HG03378 (cell line): Measurements from ENCODE around the gene RPL31.

Experiments
- ATAC-seq: cut with Tn5 transposase; IDR thresholded peaks from one replicate; pipeline ENCODE4 v1.9.1; 2021; ENCODE audit warnings: mild to moderate bottlenecking, moderate library complexity; ENCODE audit not compliant: unreplicated experiment

The RPL31 gene

DNA sequence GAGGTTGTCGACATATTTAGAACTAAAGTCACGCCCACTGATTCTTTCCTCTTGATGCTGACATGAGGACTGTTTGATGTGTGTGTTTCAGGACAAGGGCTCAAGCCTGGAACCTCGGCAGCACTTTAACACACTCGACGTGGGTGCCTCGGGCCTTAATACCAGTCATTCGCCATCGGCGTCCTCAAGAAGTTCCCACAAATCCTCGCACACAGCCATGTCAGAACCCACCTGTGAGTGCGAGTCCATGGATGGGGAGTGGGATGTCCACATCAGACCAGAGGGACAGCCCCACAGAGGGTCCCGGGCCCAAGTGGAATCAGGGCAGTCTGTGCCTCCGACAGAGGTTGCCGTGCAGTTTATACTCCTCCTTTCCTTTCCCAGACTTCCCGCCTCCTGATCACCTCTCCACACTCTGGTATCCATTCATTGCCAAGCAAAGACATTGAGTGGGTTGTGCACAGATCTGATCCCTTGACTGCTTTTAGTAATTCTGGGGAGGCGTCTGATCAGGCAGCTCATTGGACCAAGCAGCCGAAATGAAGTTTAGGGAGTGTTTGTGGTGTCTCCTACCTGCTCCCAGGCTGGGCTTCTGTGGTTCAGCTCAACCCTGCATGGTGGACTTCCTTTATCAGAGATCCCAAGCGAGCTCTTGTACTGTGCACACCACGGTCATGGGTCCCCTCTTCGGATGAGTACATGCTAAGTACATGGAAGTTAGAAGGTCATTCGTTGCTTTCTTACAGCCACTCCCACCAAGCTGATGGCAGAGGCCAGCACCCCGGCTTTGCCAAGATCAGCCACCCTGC lies 27.2 kb upstream of the RPL31 start:
- no peak for ATAC-seq

DNA sequence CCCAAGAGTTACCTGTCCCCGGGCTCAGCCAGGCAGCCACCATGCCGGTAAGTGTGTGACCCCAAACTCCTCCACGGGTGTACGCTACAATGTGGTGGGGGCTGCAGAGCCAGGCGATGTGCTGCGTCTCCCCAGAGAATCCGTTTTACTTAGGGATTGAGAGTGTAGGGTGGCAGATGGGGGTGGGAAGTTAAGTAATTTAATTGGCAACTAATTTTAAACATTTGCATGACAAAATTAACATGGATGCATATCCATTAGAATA lies 26.6 kb upstream of the RPL31 start:
- ATAC-seq, result no peak

DNA sequence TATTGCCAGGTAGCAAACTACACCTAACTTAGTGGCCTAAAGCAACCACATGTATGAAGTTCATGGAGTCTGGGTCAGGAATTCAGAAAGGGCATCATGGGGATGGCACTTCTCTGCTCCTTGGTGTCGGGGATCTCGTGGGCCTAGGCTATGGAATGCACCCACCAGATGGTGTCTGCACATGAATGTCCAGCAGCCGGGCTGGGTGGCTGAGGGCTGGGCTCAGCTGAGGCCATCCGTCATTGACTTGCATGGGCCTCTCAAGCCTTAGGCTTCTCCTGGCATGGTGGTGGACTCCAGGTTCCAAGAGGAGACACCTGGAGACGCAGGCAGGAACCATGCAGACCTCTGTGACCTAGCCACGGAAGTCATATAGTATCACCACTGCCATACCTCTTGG lies 26.0 kb upstream of the RPL31 start:
- ATAC-seq, result no peak

DNA sequence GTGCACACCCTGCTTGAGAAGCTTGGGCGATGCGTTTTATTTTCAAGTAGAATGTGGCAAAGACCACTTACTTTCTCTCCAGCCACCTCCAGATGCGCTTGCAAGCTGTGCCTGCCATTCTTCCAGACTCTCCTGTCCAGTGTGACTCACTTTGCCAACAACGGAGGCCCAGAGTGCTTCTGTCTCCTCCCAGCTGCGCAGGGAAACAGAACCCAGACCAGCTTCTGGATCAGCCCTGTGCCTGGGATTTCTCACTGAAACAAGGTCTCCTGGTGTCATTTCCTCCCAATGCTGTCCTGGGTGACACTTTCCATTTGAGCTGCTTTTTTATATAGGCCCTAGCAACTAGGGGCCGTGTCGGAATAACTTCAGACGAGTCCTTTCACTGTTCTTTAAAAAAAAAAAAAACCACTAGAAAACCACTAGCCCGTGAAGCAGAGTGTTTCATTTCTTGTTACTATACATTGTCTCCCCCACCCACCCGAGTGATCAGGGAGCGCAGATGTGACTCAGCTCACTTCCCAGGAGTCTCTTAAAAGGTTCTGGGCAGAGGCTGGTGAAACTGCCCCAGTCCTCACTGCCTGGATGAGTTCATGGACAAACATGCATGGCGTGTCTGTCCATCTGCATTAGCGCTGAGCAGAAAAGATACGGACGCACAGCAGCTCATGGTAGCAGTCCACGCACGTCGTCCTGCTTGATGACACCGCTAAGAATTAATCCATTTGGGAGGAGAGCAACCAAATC lies 25.3 kb upstream of the RPL31 start:
- ATAC-seq, result peak; percentile 71

DNA sequence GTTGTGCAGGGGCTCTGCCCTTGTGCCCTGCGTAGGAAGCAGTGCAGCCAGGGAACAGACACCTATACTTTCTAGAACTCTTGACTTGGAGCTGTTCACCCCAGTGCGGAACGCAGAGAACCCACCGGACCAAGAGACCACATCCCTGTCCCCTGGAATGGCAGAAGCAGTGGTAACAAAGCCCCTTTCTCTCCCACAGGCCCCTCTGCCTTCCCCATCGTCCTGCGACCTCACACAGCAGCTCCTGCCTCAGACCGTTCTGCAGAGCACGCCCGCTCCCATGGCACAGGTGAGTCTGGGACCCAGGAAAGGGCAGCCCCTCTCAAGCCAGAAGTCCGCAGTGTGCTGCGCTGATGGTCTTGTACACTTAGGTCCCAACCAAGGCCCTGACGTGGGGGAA lies 24.6 kb upstream of the RPL31 start:
- no peak for ATAC-seq

DNA sequence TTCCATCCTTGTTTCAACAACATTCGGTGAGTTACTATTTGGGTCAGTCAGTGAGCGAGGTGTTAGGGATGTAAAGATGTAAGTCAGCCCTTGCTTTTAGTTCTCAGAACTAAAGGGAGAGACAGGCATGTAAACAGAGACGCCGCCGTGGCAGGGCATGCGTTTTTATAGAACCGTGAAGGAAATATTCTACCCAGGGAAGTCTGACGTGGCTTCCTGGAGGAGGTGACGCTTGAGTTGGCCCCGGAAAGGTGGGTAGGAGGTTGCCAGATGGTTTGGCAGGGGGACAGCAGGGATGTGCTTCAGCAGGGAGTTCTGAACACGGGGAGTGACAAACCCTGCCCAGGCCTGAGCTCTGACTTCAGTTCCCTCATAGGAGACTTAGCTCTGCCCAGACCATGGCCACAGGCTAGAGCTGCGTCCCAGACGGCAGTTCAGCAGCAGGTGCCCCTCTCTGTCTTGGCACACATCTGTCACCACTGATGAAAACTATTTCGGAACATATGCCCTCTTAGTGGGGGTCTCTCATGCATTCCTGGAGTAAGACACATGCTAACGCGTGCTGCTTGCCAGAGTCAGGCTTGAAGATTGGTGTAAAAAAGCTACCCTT lies 23.4 kb upstream of the RPL31 start:
- no peak for ATAC-seq

DNA sequence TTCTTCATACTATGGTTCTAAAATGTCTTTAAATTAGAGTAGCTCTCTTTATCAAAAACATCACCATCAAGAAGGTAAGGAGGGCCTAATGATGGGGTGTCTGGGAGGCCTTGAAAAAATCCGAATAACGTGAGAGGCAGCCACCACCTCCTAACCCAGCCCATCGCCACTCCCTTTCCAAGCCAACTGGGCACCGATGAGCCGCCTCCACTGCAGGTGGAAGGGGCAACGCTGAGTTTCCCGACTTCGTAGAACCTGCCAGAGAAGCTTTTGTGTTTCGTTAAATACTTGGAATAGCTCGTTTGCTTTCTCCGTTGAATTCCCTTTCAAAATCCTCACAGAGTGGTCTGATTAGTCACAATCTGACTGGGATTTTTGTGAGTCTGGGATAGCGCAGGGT lies 22.0 kb upstream of the RPL31 start:
- no peak for ATAC-seq

DNA sequence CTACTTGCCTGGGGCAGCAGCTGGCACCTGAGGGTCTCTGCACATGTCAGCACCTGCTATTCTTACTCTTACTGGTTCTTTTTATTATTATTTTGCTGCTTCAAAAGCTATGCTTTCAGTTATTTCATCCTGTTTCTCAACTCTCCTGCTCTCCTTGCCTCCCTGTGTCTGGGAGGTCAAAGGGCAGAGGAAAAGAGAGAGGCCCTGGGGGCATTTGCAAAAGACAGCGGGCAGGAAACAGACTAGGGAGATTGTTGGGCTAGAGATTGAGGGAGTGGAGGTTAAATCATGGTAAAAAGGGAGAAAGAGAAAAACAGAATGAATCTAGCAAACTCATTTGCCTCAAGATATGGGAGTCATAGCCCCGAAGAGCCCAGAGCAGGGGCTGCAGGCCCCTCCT lies 21.1 kb upstream of the RPL31 start:
- ATAC-seq, result no peak

DNA sequence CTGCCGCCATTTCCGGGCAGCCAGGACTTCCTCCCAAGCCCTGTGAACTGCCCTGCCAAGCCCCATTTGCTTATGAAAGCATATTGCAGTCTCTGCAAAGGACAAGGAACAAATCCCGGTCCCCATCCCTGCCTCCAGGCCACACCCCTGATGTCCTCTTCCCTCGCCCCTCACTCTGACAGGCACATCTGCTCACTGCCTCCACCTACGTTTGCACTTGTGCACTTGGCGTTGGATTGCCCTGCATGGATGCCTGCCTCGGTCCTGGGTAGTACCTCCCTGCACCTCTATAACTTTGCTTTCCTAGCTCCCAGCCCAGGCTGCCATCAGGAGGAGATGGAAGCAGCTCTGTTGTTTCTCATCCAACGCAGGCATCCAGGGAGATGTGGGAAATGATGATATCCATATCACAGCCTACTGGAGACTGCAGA lies 19.6 kb upstream of the RPL31 start:
- no peak for ATAC-seq

DNA sequence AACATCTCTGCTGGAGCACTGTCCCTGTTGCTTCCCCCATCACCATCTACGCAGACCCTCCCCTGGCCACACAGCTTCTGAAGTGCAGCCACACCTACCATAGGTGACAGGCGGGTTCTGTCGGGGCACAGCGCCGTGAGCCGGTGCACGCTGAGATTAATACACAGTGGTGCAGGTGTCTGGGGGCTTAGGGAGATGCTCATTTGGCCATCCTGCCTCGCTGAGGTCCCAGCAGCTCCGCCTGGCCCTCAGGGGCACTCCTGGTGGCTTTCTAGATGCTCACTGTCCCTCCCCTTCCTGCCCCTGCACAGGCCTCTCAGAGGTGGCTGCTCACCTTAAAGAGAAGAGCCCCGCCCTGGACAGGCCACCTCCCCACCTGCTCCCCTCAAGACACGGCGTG lies 18.9 kb upstream of the RPL31 start:
- no peak for ATAC-seq

DNA sequence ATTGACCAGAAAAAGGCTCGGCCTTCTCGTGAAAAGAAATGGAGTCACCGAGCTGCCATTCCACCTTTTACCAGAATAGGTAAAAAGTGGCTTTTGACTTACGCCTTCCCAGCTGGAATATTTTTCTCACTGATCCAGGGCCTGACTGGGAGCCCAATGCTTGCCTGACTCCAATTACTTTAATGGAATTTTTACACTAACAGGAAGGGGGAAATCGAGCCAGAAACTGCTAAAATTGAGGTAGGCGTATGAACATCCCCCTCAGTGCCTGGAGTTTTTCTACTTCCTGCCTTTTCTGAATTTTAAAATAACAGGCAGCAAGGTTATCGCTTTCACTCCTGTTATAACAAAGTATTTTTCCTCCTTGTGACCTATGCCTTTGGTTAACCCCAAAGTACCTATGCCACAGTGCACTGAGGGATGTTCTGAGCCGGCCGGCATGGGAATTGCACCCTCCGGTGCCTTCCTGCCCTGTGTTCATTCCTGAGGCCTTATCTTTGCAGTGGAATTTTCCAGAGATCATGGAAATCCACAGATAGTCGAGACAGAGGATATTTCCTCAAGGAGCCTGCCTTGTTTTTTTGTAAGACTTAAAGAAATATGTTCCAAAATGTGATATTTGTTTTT lies 18.3 kb upstream of the RPL31 start:
- ATAC-seq, result no peak

DNA sequence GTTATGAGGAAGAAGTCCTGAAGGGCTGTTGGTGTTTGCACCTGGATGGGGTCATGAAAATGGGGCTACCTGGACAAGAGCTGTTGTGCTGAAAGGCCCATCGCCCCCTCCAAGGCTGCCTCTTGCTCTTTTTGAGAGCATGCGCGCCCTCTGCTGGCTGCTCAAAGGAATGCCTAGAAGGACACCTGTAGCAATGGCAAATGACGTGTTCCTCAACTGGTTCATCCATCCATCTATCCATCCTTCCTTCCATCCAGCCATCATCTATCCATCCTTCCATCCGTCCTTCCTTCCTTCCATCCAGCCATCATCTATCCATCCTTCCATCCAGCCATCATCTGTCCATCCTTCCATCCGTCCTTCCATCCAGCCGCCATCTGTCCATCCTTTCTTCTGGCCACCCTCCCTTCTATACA lies 17.2 kb upstream of the RPL31 start:
- ATAC-seq, result no peak

DNA sequence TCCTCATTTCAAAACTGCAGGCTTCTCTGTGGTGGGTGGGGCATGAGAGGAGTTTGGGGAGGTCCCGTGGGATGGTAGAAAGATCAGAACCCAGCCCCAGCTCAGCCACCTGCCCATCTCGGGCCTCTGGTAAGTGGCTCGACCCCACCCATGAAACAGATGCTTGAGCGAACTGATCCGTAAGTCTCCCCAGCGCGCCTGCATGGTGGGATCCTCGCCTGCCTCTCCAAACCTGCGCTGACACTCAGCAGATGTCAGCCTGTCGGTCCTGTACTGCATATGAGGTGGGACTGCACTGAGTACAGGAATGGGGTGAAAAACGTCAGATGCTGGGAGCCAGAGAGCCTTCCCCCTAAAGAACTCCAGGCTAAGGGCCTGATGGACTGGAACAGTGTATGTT lies 15.9 kb upstream of the RPL31 start:
- ATAC-seq, result no peak

DNA sequence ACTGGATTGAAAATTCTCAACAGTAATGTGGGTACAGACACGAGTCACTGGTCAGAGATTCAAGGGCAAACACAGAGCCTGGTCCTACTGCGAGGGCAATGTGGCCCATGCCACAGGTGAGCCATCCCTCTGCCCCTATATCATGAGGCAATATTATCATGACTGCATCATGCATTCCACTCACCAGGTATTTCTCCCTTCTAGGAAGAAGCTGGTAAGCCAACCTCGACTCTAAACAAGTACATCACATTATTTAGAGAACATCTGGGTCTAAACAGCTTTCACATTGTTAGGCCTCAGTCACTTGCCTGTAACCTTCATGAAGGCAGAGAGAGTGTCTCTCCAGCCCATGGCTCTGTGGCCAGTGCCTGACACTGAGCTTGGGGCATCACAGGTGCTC lies 14.6 kb upstream of the RPL31 start:
- no peak for ATAC-seq

DNA sequence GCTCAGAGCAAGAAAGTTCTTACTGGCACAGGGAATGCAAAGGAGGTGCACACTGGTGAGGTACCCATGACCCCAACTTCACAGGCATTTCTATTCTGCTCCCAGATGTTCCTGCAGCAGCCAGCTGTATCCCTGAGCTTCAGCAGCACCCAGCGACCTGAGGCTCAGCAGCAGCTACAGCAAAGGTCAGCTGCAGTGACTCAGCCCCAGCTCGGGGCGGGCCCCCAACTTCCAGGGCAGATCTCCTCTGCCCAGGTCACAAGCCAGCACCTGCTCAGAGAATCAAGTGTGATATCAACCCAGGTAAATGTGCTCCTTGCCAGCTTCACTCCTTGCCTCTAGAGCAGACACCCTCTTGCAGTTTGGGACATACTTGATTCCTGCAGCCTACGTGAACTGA lies 14.1 kb upstream of the RPL31 start:
- ATAC-seq, result no peak

DNA sequence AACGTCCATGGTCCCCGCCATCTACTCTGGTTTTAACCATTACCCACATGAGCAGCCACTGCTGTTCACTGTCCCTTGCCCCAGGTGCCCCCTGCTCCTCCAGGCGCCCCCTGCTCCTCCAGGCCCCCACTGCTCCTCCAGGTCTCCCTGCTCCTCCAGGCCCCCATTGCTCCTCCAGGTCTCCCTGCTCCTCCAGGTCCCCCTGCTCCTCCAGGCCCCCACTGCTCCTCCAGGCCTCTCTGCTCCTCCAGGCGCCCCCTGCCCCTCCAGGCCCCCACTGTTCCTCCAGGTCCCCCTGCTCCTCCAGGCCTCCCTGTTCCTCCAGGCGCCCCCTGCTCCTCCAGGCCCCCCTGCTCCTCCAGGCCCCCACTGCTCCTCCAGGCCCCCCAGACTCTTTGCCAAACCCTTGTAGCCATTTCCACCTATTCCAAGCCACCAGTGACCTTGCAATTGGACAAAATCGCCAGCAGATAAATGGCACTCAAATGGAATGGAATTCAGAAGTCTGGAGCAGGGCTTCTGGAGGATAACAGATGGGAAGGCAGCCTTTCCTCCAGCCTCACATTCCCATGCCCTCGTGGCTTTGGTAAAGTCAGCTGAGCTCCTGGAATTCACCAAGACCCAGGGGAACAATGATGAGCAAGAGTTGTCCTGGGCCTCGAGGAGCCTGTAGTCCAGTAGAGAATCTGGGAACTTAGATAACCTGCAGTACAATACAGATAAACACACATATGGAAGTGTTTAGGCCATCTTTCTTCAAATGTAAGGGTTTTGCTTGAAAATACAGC lies 13.3 kb upstream of the RPL31 start:
- ATAC-seq, result no peak

DNA sequence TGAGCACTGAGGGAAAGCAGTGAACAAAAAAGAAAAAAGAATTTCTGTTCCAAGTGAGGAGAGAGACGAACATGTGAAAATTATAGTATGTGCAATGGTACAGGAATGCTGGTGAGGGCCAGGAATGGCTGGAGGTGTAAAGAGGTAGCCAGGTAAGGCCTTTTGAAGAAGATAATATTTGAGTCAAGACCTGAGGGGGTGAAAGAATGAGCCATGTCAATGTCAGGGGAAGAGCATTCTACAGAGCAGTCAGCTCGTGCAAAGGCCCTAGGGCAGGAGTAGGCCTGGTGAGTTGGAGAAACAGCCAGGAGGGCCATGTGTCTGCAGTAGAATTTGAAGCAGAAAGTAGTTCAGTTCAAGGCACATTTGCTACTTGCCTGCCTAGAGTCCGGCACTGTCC lies 12.4 kb upstream of the RPL31 start:
- ATAC-seq, result no peak

DNA sequence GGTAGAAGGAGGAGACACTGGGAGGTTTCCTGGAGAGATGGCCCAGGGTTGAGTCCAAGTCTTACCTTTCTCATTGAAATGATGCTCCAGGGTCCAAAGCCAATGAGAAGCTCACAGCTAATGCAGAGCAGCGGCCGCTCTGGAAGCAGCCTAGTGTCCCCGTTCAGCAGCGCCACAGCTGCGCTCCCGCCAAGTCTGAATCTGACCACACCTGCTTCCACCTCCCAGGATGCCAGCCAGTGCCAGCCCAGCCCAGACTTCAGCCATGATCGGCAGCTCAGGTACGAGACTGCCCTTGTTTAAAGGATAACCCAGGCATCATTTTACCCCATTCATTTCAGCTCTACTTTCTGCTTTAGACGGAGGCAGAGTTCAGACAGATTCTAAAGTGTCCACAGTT lies 11.9 kb upstream of the RPL31 start:
- ATAC-seq, result no peak

DNA sequence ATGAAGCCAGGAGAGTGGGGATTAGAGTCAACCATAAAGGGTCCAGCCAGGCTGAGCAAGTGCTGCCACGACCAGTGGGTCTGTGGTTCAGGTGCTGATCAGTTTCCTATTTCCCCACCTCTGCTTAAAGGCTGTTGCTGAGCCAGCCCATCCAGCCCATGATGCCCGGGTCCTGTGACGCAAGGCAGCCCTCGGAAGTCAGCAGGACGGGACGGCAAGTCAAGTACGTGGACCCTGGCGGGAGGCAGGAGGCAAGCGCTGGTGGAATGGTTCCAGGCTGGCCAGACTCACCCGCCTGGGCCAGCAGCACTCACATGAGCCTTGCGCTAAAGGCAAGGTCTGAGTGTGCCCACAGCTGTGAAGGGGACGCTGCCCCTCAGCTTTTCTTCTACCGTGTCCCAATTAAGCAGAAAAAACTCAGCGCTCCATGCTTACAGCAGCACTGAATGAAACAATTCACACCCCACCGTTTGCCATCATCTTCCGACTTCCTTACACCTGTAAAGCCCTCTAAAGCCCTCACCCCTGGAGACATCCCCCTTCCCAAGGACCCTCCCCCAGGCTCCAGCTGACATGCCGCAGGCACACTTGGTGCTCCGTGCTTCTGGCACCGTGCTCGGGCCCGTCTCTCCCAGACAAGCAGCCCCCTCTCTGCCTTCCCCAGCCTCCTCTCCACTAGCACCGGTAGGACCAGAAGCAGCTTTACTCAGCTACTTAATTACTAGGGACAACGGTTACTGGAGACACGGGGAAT lies 11.3 kb upstream of the RPL31 start:
- no peak for ATAC-seq

DNA sequence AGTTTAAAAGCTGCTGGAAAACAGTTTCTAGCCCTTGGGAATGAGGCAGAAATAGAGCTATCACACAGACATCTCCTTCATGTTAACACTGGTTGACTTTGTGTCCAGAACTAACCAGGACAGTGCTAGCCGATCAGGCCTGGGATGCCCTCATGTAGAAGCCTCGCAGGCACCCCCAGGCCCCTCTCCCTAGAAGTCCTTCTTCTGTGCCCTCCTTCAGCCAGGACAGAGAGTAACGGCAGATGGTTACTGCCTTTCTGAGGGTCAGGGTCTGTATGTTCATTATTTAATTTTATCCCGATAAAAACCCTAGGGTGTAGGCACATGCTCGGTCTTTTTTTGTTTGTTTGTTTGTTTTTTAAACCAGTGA lies 10.7 kb upstream of the RPL31 start:
- ATAC-seq, result no peak
